ENCODE data around the gene HOXD3. TPM values are rescaled to one million over a fixed set of nuclear protein-coding genes. Genes with fewer than 3 reads are reported as not detected.

HOXD3 gene
- total RNA-seq, 4 donors from 2014 or later = 0.86 to 2.1 (median 1.4) TPM

GRCh38 chr2:176169181-176169580 lies 12.1 kb downstream of the HOXD3 start:
- Histone ChIP-seq H3K4me1 (peaks cover 0 to 29% (median 22%) of the 10 kb centered on the region in 4 donors), H3K4me3 (no peak overlapping the region), H3K9me3 (peaks cover 0 to 5% (median 0%) of the 10 kb centered on the region in 4 donors), H3K27ac (replicated peaks in 1 of 4) (no peak overlapping the region), H3K27me3 (peaks cover 0 to 100% (median 57%) of the 10 kb centered on the region in 4 donors), H3K36me3 (no peaks in the 10 kb centered on the region)
- TF ChIP-seq CTCF (IDR thresholded peaks at IDR 0.05) (no peak), POLR2AphosphoS5 (IDR thresholded peaks at IDR 0.05) (no peak), POLR2A (IDR thresholded peaks at IDR 0.05; ENCODE audit: low read depth) (no peak), EP300 (IDR thresholded peaks at IDR 0.05) (no peak)
- WGBS = 86% methylated on average over 1 of the region's 5 CpGs
- DNase-seq (ENCODE audit: extremely low spot score) = no peak
- intact Hi-C loops (cut with DNase I) = no loop called here

- DNase-seq (ENCODE audit: extremely low spot score) = no peak
- Histone ChIP-seq H3K4me1 (peaks cover 0 to 28% (median 22%) of the 10 kb centered on the region in 4 donors), H3K36me3 (no peaks in the 10 kb centered on the region), H3K27me3 (peaks cover 0 to 100% (median 59%) of the 10 kb centered on the region in 4 donors), H3K27ac (replicated peaks in 1 of 4) (no peak overlapping the region), H3K4me3 (no peak overlapping the region), H3K9me3 (peaks cover 0 to under 1% (median 0%) of the 10 kb centered on the region in 4 donors)
- TF ChIP-seq EP300 (IDR thresholded peaks at IDR 0.05) = no peak
- no peak for TF ChIP-seq POLR2A (IDR thresholded peaks at IDR 0.05; ENCODE audit: low read depth)
- no peak for TF ChIP-seq POLR2AphosphoS5 (IDR thresholded peaks at IDR 0.05)
- no peak for TF ChIP-seq CTCF (IDR thresholded peaks at IDR 0.05)
- WGBS = 55% methylated on average over 2 of the region's 2 CpGs
- intact Hi-C loops (cut with DNase I) = no loop called here
These were observed 12.6 kb downstream of the HOXD3 start for GRCh38 chr2:176169711-176170110.

GRCh38 chr2:176170602-176171305 lies 13.6 kb downstream of the HOXD3 start:
- Histone ChIP-seq H3K4me1 (peaks cover 0 to 27% (median 19%) of the 10 kb centered on the region in 4 donors), H3K27ac (replicated peaks in 1 of 4) (no peak overlapping the region), H3K9me3 (no peaks in the 10 kb centered on the region), H3K27me3 (peaks cover 0 to 100% (median 58%) of the 10 kb centered on the region in 4 donors), H3K36me3 (no peaks in the 10 kb centered on the region), H3K4me3 (no peak overlapping the region)
- TF ChIP-seq POLR2A (IDR thresholded peaks at IDR 0.05; ENCODE audit: low read depth) (no peak), CTCF (IDR thresholded peaks at IDR 0.05) (no peak), EP300 (IDR thresholded peaks at IDR 0.05) (no peak), POLR2AphosphoS5 (IDR thresholded peaks at IDR 0.05) (no peak)
- intact Hi-C loops (cut with DNase I) = no loop called here
- no peak for DNase-seq (ENCODE audit: extremely low spot score)
- WGBS = 88% methylated on average over 1 of the region's 1 CpG

GRCh38 chr2:176171351-176172006 lies 14.4 kb downstream of the HOXD3 start:
- intact Hi-C loops (cut with DNase I) = no loop called here
- DNase-seq (ENCODE audit: extremely low spot score) = no peak
- H3K27ac ChIP-seq (replicated peaks in 1 of 4) = no peak overlapping the region
- whole genome bisulfite sequencing = 21% methylated on average over 25 of the region's 51 CpGs
- H3K27me3 ChIP-seq = peaks cover 0 to 100% (median 56%) of the 10 kb centered on the region in 4 donors
- no peaks in the 10 kb centered on the region for H3K36me3 ChIP-seq
- peaks cover 0 to 27% (median 19%) of the 10 kb centered on the region in 4 donors for H3K4me1 ChIP-seq
- TF ChIP-seq EP300 (IDR thresholded peaks at IDR 0.05) (no peak), POLR2AphosphoS5 (IDR thresholded peaks at IDR 0.05) (no peak), POLR2A (IDR thresholded peaks at IDR 0.05; ENCODE audit: low read depth) (no peak), CTCF (IDR thresholded peaks at IDR 0.05) (no peak)
- H3K4me3 ChIP-seq = peak overlapping the region in 2 of 4 donors; percentile 5 to 9
- H3K9me3 ChIP-seq = no peaks in the 10 kb centered on the region
